22Rv1 (cell line): Measurements from ENCODE around the gene AGAP1.

Source experiments
- ZFX ChIP-seq: fragments of 450-650 bp; IDR thresholded peaks from 2 replicates; pipeline ENCODE4 v1.6.1; 2017; ENCODE audit warnings: antibody characterized with exemption, borderline replicate concordance
- TF ChIP-seq, protein P1 (sequence below): fragments of 450-650 bp; IDR thresholded peaks from 2 replicates; pipeline ENCODE4 v1.5.1; 2017; ENCODE audit warnings: mild to moderate bottlenecking

- TF ChIP-seq, protein P1, sequence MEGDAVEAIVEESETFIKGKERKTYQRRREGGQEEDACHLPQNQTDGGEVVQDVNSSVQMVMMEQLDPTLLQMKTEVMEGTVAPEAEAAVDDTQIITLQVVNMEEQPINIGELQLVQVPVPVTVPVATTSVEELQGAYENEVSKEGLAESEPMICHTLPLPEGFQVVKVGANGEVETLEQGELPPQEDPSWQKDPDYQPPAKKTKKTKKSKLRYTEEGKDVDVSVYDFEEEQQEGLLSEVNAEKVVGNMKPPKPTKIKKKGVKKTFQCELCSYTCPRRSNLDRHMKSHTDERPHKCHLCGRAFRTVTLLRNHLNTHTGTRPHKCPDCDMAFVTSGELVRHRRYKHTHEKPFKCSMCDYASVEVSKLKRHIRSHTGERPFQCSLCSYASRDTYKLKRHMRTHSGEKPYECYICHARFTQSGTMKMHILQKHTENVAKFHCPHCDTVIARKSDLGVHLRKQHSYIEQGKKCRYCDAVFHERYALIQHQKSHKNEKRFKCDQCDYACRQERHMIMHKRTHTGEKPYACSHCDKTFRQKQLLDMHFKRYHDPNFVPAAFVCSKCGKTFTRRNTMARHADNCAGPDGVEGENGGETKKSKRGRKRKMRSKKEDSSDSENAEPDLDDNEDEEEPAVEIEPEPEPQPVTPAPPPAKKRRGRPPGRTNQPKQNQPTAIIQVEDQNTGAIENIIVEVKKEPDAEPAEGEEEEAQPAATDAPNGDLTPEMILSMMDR: no peak
- TF ChIP-seq ZFX: no peak
Measured at GRCh38 chr2:235763816-235764215, 270.0 kb downstream of the AGAP1 start.
